Osteoblast (primary cell): ENCODE data around the gene LCE1C. TPM values are rescaled to one million over a fixed set of nuclear protein-coding genes. Genes with fewer than 3 reads are reported as not detected.

Source experiments
- DNase-seq: peaks from one replicate; pipeline ENCODE4 v3.0.0; 2011; ENCODE audit warnings: low spot score, mixed read lengths; ENCODE audit not compliant: insufficient read length; ENCODE audit errors: missing footprints
- H2AFZ ChIP-seq: 2 replicates; pipeline ENCODE4 v1.6.0; 2011; ENCODE audit warnings: mild to moderate bottlenecking, low read length
- H3K27ac ChIP-seq: 2 replicates; pipeline ENCODE4 v1.5.1; 2011; ENCODE audit warnings: mild to moderate bottlenecking, low read depth, low read length, moderate library complexity
- H3K27me3 ChIP-seq: 2 replicates; pipeline ENCODE4 v1.6.0; 2012; ENCODE audit warnings: mild to moderate bottlenecking, control low read depth, inconsistent platforms, low read length, moderate library complexity; ENCODE audit not compliant: insufficient read depth
- H3K36me3 ChIP-seq: 2 replicates; pipeline ENCODE4 v1.5.1; 2011; ENCODE audit warnings: mild to moderate bottlenecking, low read length, control low read depth, moderate library complexity; ENCODE audit not compliant: insufficient read depth
- H3K4me1 ChIP-seq: 2 replicates; pipeline ENCODE4 v1.5.1; 2011; ENCODE audit warnings: mild to moderate bottlenecking, low read length, control low read depth, moderate library complexity; ENCODE audit not compliant: insufficient read depth
- H3K4me2 ChIP-seq: 2 replicates; pipeline ENCODE4 v1.6.0; 2011; ENCODE audit warnings: mild to moderate bottlenecking, low read length; ENCODE audit not compliant: insufficient read depth
- H3K4me3 ChIP-seq: fragments of 200-600 bp; sonication (generic); 3 replicates; pipeline ENCODE4 v1.5.1; 2012; ENCODE audit warnings: mild to moderate bottlenecking, low read length, inconsistent platforms; ENCODE audit not compliant: insufficient read depth
- H3K79me2 ChIP-seq: 2 replicates; pipeline ENCODE4 v1.6.0; 2012; ENCODE audit warnings: mild to moderate bottlenecking, low read length, control low read depth, inconsistent platforms; ENCODE audit not compliant: insufficient read depth
- H3K9me3 ChIP-seq: 2 replicates; pipeline ENCODE4 v1.5.1; 2011; ENCODE audit warnings: low read depth, low read length, control low read depth
- H4K20me1 ChIP-seq: 2 replicates; pipeline ENCODE4 v1.6.0; 2012; ENCODE audit warnings: mild to moderate bottlenecking, low read length, control low read depth; ENCODE audit not compliant: insufficient read depth
- total RNA-seq: library from RNA; depleted of rRNA; stranded (reverse); fragments of >200 nt; gene quantifications from 2 replicates; pipeline ENCODE4 v1.2.3, GENCODE V29; 2012
- TF ChIP-seq, protein P1 (sequence below): IDR thresholded peaks from 2 replicates; pipeline ENCODE4 v1.5.1; 2011; ENCODE audit warnings: mild to moderate bottlenecking, low read depth, low read length, moderate library complexity; ENCODE audit errors: extremely low read depth

LCE1C gene
- total RNA-seq, 1 donor: not detected

DNA sequence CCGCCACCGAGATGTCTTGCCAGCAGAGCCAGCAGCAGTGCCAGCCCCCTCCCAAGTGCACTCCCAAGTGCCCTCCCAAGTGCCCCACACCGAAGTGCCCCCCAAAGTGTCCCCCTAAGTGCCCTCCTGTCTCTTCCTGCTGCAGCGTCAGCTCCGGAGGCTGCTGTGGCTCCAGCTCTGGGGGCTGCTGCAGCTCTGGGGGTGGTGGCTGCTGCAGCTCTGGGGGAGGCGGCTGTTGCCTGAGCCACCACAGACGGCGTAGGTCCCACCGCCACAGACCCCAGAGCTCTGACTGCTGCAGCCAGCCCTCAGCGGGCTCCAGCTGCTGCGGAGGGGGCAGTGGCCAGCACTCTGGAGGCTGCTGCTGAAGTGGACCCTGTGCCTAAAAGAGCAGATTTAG, 30.1 kb downstream of the LCE1C start:
- H4K20me1 ChIP-seq: no peaks in the 10 kb centered on the region
- no peaks in the 10 kb centered on the region for H3K4me1 ChIP-seq
- H3K79me2 ChIP-seq: no peaks in the 10 kb centered on the region
- H3K27ac ChIP-seq: no peak overlapping the region
- H3K36me3 ChIP-seq: no peaks in the 10 kb centered on the region
- H2AFZ ChIP-seq: no peak overlapping the region
- no peak overlapping the region for H3K4me2 ChIP-seq
- H3K27me3 ChIP-seq: no peaks in the 10 kb centered on the region
- no peak overlapping the region for H3K4me3 ChIP-seq
- H3K9me3 ChIP-seq: no peaks in the 10 kb centered on the region
- TF ChIP-seq, protein P1, sequence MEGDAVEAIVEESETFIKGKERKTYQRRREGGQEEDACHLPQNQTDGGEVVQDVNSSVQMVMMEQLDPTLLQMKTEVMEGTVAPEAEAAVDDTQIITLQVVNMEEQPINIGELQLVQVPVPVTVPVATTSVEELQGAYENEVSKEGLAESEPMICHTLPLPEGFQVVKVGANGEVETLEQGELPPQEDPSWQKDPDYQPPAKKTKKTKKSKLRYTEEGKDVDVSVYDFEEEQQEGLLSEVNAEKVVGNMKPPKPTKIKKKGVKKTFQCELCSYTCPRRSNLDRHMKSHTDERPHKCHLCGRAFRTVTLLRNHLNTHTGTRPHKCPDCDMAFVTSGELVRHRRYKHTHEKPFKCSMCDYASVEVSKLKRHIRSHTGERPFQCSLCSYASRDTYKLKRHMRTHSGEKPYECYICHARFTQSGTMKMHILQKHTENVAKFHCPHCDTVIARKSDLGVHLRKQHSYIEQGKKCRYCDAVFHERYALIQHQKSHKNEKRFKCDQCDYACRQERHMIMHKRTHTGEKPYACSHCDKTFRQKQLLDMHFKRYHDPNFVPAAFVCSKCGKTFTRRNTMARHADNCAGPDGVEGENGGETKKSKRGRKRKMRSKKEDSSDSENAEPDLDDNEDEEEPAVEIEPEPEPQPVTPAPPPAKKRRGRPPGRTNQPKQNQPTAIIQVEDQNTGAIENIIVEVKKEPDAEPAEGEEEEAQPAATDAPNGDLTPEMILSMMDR: no peak
- DNase-seq: no peak

DNA sequence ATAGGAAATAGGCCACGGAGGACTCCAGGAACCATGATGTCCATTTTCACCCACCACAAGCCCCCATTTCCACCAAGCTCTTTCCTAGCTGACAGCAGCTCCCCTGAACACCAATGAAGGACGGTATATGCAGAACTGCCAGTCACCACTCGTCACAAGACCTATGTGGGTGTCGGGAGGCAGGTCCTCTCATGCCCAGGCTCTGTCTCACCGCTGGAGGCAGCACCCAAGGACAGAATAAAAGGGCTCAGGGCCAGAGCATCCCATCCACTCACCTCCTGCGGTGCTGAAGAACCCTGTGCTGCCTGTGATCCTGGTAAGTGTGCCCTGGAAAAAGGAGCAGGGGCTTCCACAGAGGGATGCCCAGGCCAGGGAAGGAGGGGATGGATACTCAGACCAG, 31.6 kb downstream of the LCE1C start, which contains the start of gene LCE1F:
LCE1F (plus strand) TSS at position 266 of the 400 bp plus-strand sequence. CDS start 1,232 bp downstream, outside the sequence.
- TF ChIP-seq, protein P1: no peak
- no peak within 1 kb of the TSS for H3K27ac ChIP-seq
- H3K4me3 ChIP-seq: no peak within 1 kb of the TSS
- no peaks in the 10 kb centered on the region for H4K20me1 ChIP-seq
- no peak for DNase-seq
- H2AFZ ChIP-seq: no peak within 1 kb of the TSS
- no peak within 1 kb of the TSS for H3K4me2 ChIP-seq
- H3K79me2 ChIP-seq: no peaks in the 10 kb centered on the region
- no peaks in the 10 kb centered on the region for H3K4me1 ChIP-seq
- no peaks in the 10 kb centered on the region for H3K9me3 ChIP-seq
- H3K27me3 ChIP-seq: no peaks in the 10 kb centered on the region
- H3K36me3 ChIP-seq: no peaks in the 10 kb centered on the region

DNA sequence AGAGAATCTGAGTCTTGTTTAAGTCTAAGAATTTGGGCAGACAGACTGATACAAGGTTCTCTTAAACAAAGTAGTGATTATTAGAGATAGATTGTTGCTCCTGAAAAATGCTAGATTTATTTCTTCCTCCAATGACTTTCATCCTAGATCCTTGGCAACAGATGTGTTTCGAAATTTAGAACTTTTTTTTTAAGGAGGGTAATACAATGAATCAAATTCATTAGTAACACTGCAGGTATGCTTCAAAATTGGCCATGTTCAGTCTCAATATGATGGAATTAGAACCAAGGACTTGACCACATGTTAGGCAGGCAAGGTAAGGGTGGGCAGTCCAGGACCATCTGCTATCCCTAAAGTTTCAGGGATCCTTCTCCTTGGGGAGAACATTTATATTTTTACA, 36.0 kb downstream of the LCE1C start:
- Histone ChIP-seq H3K9me3 (no peaks in the 10 kb centered on the region), H3K36me3 (no peaks in the 10 kb centered on the region), H3K4me1 (no peaks in the 10 kb centered on the region), H3K79me2 (no peaks in the 10 kb centered on the region), H2AFZ (no peak overlapping the region), H4K20me1 (no peaks in the 10 kb centered on the region), H3K4me2 (no peak overlapping the region), H3K4me3 (no peak overlapping the region), H3K27me3 (no peaks in the 10 kb centered on the region), H3K27ac (no peak overlapping the region)
- DNase-seq: no peak
- TF ChIP-seq, protein P1: no peak

DNA sequence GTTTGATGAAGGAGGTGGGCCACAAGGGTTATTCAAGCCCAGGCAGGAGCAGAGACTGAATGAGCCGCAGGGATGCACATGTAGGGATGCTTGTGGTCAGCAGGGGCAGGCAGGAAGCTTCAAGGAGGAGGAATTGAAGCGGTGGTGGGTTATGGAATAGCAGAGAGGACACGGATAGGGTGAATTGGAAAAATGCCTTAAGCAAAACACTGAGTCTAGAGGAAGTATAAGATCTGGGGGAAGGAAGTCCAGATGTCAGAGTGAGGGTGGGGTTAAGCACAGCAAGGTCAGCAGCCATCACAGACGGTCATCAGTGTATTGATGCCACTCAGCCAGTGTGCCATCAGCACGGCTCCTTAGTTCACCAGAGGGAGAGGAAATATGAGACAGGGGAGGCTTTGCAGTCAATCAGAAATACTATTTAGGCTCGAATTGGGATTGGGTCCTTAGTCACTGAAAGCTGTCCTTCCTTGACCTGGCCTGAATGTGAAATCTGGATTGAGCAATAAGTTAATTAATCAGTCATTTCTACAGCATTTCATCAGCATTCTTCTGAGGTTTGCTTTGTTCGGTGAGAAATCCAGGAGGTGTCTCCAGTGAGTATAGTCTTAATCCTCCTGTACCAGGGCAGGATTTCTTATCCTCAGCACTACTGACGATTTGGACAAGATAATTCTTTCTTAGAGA, 37.5 kb downstream of the LCE1C start:
- TF ChIP-seq, protein P1: no peak
- Histone ChIP-seq H3K9me3 (no peaks in the 10 kb centered on the region), H3K4me2 (no peak overlapping the region), H3K79me2 (no peaks in the 10 kb centered on the region), H2AFZ (no peak overlapping the region), H3K27ac (no peak overlapping the region), H3K4me3 (no peak overlapping the region), H3K4me1 (no peaks in the 10 kb centered on the region), H3K27me3 (no peaks in the 10 kb centered on the region), H4K20me1 (no peaks in the 10 kb centered on the region), H3K36me3 (no peaks in the 10 kb centered on the region)
- no peak for DNase-seq
